Chondrocyte (in vitro differentiated cells): ENCODE measurements around the gene RAB3A. TPM values are rescaled to one million over a fixed set of nuclear protein-coding genes. Genes with fewer than 3 reads are reported as not detected.

Source experiments
- DNase-seq: peaks from one replicate; pipeline ENCODE4 v3.0.0; 2021; ENCODE audit warnings: mixed read lengths, low spot score
- H3K27ac Mint-ChIP-seq: one replicate; pipeline ENCODE4 v1.8.0; 2021; ENCODE audit warnings: mild to moderate bottlenecking, moderate library complexity, mixed read lengths; ENCODE audit not compliant: unreplicated experiment
- H3K27me3 Mint-ChIP-seq: 2 replicates; pipeline ENCODE4 v1.8.0; 2021; ENCODE audit warnings: low read depth, mixed read lengths
- H3K36me3 Mint-ChIP-seq: 2 replicates; pipeline ENCODE4 v1.8.0; 2021; ENCODE audit warnings: low read depth, mixed read lengths
- H3K4me1 Mint-ChIP-seq: 2 replicates; pipeline ENCODE4 v1.8.0; 2021; ENCODE audit warnings: low read depth, mild to moderate bottlenecking, mixed read lengths
- H3K4me3 Mint-ChIP-seq: one replicate; pipeline ENCODE4 v1.8.0; 2021; ENCODE audit warnings: mild to moderate bottlenecking, moderate library complexity, mixed read lengths; ENCODE audit not compliant: unreplicated experiment
- H3K9me3 Mint-ChIP-seq: 2 replicates; pipeline ENCODE4 v1.8.0; 2021; ENCODE audit warnings: low read depth, mixed read lengths
- total RNA-seq: library from RNA; stranded (reverse); gene quantifications from 3 replicates; pipeline ENCODE4 v1.2.1, GENCODE V29; 2021
- TF ChIP-seq, protein P1 (sequence below): fragments of 200-600 bp; sonication (generic); IDR thresholded peaks from 2 replicates; pipeline ENCODE4 v1.5.0; 2021; ENCODE audit warnings: antibody characterized with exemption, mild to moderate bottlenecking, moderate library complexity

Gene RAB3A
- total RNA-seq, 1 donor from 2014 or later, result 3.4 TPM

DNA sequence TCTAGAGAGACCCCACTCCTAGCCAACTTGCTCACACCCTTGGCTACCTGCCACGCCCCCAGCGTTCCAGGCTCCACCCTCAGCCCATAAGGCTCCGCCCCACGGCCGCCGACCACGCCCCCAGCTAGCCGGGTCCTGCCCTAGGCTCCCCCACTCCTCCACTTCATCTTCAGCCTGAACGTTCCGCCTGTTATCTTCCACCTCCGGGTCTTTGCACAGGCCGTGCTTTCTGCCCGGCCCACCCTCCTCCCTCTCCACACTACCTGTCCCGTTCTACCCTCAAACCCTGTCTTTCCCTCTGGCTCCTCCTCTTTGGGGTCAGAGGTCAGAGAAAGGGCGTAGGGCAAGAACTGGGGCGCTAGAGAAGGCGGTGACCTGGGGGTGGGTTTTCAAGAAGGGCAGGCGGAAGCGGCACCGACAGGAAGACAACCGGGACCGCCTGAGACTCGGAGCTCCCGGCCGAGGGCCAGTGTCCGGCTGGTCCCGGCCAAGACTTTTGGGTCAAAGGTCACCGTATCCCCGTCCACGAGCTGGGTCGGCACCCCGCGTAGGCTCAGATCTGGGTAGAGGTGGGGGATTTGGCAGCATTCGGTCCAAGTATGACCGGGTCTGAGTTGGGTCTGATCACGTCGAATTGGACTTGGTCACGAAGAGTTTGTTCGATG lies 20.1 kb upstream of the RAB3A start:
- Mint-ChIP-seq H3K4me1 (peaks cover 34% of the 10 kb centered on the region), H3K4me3 (peak overlapping the region; percentile 73), H3K9me3 (no peaks in the 10 kb centered on the region), H3K36me3 (no peaks in the 10 kb centered on the region), H3K27ac (no peak overlapping the region), H3K27me3 (peaks cover 8% of the 10 kb centered on the region)
- TF ChIP-seq, protein P1, sequence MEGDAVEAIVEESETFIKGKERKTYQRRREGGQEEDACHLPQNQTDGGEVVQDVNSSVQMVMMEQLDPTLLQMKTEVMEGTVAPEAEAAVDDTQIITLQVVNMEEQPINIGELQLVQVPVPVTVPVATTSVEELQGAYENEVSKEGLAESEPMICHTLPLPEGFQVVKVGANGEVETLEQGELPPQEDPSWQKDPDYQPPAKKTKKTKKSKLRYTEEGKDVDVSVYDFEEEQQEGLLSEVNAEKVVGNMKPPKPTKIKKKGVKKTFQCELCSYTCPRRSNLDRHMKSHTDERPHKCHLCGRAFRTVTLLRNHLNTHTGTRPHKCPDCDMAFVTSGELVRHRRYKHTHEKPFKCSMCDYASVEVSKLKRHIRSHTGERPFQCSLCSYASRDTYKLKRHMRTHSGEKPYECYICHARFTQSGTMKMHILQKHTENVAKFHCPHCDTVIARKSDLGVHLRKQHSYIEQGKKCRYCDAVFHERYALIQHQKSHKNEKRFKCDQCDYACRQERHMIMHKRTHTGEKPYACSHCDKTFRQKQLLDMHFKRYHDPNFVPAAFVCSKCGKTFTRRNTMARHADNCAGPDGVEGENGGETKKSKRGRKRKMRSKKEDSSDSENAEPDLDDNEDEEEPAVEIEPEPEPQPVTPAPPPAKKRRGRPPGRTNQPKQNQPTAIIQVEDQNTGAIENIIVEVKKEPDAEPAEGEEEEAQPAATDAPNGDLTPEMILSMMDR, result no peak
- DNase-seq, result no peak

DNA sequence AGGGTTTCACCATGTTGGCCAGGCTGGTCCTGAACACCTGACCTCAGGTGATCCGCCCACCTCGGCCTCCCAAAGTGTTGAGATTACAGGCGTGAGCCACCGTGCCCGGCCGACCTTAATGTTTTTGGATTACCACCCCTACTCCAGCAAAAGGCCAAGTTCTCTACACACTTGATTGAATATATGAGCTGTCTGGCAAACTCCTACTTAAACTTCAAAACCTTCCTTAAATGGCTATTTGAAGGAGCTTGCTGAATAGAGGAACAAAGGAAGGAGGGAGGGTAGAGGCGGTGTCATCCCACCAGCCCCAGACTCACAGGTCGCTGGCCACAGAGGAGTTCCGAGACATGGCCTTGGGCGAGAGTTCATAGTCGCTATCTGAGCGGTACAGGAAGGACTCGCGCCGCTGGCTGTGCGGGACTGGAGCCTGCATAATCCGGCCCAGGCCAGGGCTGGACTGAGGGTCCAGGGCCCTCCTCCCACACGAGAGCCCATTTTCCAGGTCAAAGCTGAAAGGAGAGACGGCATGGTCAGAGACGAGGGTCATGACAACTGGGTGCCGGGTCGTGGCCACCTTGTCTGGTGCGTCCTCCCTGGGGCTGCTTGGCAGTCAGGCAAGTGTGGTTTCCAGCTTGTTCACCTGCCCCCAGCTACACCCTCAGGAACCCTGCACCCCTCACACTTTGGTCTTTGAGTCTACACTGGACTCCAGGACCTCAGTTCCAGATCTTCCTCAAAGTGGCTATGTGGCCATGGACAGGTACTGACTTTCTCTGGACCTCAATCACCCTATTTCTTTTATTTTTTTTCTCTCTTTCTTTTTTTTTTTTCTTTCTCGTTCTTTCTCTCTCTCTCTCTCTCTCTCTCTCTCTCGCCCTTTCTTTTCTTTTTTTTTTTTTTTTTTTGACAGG lies 18.2 kb upstream of the RAB3A start:
- peaks cover 28% of the 10 kb centered on the region for H3K4me1 Mint-ChIP-seq
- H3K27me3 Mint-ChIP-seq, result peaks cover 8% of the 10 kb centered on the region
- no peak overlapping the region for H3K27ac Mint-ChIP-seq
- TF ChIP-seq, protein P1, result no peak
- no peak for DNase-seq
- no peak overlapping the region for H3K4me3 Mint-ChIP-seq
- H3K9me3 Mint-ChIP-seq, result no peaks in the 10 kb centered on the region
- H3K36me3 Mint-ChIP-seq, result no peaks in the 10 kb centered on the region

DNA sequence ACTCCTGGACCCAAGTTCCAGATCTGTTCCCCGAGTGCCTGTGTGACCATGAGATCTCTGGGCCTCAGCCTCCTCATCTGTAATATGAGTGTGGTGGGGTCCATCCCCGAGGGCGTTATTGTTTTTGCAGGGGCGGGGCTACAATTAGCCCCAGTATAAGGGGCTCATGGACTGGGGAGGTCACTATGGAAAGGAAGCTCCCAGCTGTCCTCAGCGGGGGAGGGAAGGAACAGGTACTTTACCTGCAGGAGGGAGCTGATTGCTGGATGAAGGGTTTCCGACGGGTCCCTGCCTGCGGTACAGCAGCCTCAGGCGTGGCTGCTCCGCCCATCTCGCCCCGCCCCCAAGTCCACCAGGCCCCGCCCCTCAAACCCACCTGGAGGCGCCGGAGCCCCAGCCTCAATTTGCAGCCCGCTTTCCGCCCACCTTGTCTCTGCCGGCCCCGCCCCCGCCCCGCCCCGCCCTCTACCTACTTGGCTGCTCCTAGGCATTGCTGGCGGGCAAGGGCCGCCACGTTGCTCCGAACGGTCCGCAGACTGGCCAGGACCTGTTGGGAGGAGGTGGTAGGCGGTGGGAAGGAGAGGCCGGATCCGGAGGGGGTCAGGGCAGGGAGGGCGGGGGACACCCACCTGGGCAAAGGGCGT lies 16.9 kb upstream of the RAB3A start:
- no peak overlapping the region for H3K27ac Mint-ChIP-seq
- H3K9me3 Mint-ChIP-seq, result no peaks in the 10 kb centered on the region
- peaks cover 18% of the 10 kb centered on the region for H3K4me1 Mint-ChIP-seq
- no peak for DNase-seq
- peaks cover 8% of the 10 kb centered on the region for H3K27me3 Mint-ChIP-seq
- TF ChIP-seq, protein P1, result no peak
- no peaks in the 10 kb centered on the region for H3K36me3 Mint-ChIP-seq
- no peak overlapping the region for H3K4me3 Mint-ChIP-seq

DNA sequence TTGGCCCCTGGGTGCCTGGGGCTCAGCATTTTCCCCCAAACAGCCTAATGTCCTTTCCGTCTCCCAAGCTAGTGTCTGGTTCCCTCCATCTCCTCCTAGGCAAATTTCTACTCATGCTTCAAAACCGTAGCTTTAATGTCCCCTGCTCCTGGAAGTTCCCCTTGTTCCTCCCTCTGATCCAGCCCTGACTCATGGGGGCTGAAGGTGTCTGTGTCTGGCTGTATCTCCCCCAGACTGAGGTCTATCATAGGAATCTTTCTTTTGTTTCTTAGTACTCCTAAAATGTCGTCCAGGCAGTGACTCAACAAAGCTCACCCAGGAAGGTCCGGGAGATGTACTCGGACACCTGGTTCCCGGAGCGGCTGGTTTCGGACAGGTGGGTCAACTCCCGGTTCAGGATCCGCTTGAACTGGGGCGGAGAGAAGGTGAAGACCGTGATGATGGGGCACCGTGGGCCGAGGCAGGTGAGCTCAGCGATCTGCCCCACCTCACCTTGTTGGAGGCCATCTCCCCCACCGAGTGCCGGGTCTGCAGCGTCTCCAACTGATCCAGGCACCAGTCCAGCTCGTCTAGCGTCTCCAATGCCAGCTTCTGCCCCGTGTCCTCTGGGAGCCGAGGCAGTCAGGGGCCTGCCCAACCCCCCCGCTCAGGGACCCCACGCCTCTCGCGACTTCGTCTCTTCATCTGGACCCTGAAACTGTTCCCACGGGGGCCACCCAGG lies 16.2 kb upstream of the RAB3A start:
- Mint-ChIP-seq H3K36me3 (no peaks in the 10 kb centered on the region), H3K27ac (no peak overlapping the region), H3K4me1 (peaks cover 14% of the 10 kb centered on the region), H3K27me3 (peaks cover 8% of the 10 kb centered on the region), H3K4me3 (no peak overlapping the region), H3K9me3 (no peaks in the 10 kb centered on the region)
- TF ChIP-seq, protein P1, result no peak
- DNase-seq, result no peak
